Activated naive CD4-positive, alpha-beta T cell treated with anti-CD3 and anti-CD28 coated beads for 36 hours (primary cell): Measurements from ENCODE around the gene IMP4. TPM values are rescaled to one million over a fixed set of nuclear protein-coding genes. Genes with fewer than 3 reads are reported as not detected.

ENCODE experiments used
- CTCF ChIA-PET: fragments of 350-600 bp; sonication (Branson Sonifier 250); formaldehyde crosslinking; loops from one replicate; lab custom pipeline; 2021; ENCODE audit warnings: antibody characterized with exemption; lab: Charles Lee
- DNase-seq: peaks from one replicate; pipeline ENCODE4 v3.0.0-alpha.2; 2020
- H3K27ac Mint-ChIP-seq: one replicate; pipeline ENCODE4 v1.8.0; 2021; ENCODE audit warnings: mild to moderate bottlenecking, mixed read lengths
- H3K27me3 Mint-ChIP-seq: one replicate; pipeline ENCODE4 v1.8.0; 2021; ENCODE audit warnings: low read depth, mixed read lengths
- H3K36me3 Mint-ChIP-seq: one replicate; pipeline ENCODE4 v1.8.0; 2021; ENCODE audit warnings: low read depth, mixed read lengths
- H3K4me1 Mint-ChIP-seq: one replicate; pipeline ENCODE4 v1.8.0; 2021; ENCODE audit warnings: low read depth, mixed read lengths
- H3K4me3 Mint-ChIP-seq: one replicate; pipeline ENCODE4 v1.8.0; 2021; ENCODE audit warnings: mild to moderate bottlenecking, moderate library complexity, mixed read lengths
- H3K9me3 Mint-ChIP-seq: one replicate; pipeline ENCODE4 v1.8.0; 2021; ENCODE audit warnings: mixed read lengths
- intact Hi-C: fragments of 100-400 bp; cut with micrococcal nuclease; formaldehyde crosslinking; loops from one replicate; pipeline ENCODE4 v1.15.1; 2023
- total RNA-seq, 2 experiments: library from RNA; stranded (reverse); gene quantifications; one replicate each; pipeline ENCODE4 v1.2.3, GENCODE V29; 2021

The IMP4 gene
- total RNA-seq, 2 experiments from 2014 or later: 120 to 128 TPM

- CTCF ChIA-PET: no interaction called here
Measured at GRCh38 chr2:130365963-130366362, 23.3 kb downstream of the IMP4 start.

DNA sequence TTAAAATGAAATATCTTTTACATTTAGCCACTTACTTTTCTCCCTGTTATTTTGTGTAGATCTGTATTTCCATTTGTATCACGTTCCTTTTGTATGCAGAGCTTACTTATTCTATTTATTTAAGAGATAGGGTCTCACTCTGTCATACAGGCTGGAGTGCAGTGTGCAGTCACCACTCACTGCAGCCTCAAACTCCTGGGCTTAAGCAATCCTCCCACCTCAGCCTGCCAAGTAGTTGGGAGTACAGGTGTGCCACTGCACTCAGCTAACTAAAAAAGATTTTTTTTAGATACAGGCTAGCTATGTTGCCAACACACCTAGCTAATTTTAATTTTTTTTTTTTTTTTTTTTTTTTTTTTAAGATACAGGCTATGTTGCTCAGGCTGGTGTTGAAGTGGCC lies 24.0 kb downstream of the IMP4 start:
- CTCF ChIA-PET: no interaction called here
- intact Hi-C loops: no loop called here
- H3K27me3 Mint-ChIP-seq: no peaks in the 10 kb centered on the region

More at GRCh38 chr2:130365963-130366362, 23.3 kb downstream of the IMP4 start:
- Mint-ChIP-seq H3K27ac (no peak overlapping the region), H3K4me1 (peaks cover 12% of the 10 kb centered on the region), H3K4me3 (no peak overlapping the region), H3K27me3 (no peaks in the 10 kb centered on the region), H3K36me3 (peaks cover 9% of the 10 kb centered on the region), H3K9me3 (no peaks in the 10 kb centered on the region)
- no peak for DNase-seq
- intact Hi-C loops: no loop called here

DNA sequence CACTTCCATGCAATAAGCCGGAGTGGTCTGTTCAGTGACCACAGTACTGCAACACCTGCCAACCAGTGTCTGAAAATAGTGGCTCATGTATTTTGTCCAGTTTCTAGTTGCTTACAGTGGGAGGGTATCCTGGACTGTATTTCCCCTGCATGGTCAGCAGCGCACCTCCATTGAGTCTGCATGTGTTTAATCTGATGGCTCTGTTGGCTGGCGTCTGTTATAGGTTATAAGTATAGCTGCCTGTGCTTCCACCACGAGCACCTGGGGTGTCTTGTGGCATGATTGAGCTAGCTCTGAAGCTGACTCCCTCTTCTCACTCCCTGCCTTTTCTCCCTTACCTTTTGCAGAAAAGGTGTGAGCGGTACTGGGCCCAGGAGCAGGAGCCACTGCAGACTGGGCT lies 26.1 kb downstream of the IMP4 start:
- DNase-seq: no peak
- intact Hi-C loops: no loop called here
- Mint-ChIP-seq H3K4me1 (peaks cover 25% of the 10 kb centered on the region), H3K9me3 (no peaks in the 10 kb centered on the region), H3K27ac (no peak overlapping the region), H3K36me3 (peaks cover 24% of the 10 kb centered on the region), H3K4me3 (no peak overlapping the region), H3K27me3 (no peaks in the 10 kb centered on the region)
- CTCF ChIA-PET: interaction anchor here (0.6 kb wide), 1 partner anchor 22 kb away, joined by 3 read pairs; no protein-coding TSS in a partner anchor

More for the DNA sequence above, 24.0 kb downstream of the IMP4 start:
- H3K4me1 Mint-ChIP-seq: peaks cover 18% of the 10 kb centered on the region
- no peak overlapping the region for H3K27ac Mint-ChIP-seq
- no peaks in the 10 kb centered on the region for H3K9me3 Mint-ChIP-seq
- no peak for DNase-seq
- peaks cover 16% of the 10 kb centered on the region for H3K36me3 Mint-ChIP-seq
- no peak overlapping the region for H3K4me3 Mint-ChIP-seq

- intact Hi-C loops: no loop called here
- no peak for DNase-seq
- Mint-ChIP-seq H3K4me3 (no peak overlapping the region), H3K36me3 (peaks cover 27% of the 10 kb centered on the region), H3K9me3 (no peaks in the 10 kb centered on the region), H3K4me1 (peaks cover 27% of the 10 kb centered on the region), H3K27ac (no peak overlapping the region), H3K27me3 (no peaks in the 10 kb centered on the region)
- CTCF ChIA-PET: interaction anchor here (0.9 to 2.4 kb wide), 2 partner anchors 26 to 27 kb away, joined by 3 to 7 read pairs; partner anchors contain the start of gene IMP4
Measured at GRCh38 chr2:130369311-130369964, 26.7 kb downstream of the IMP4 start.

GRCh38 chr2:130369965-130370341 lies 27.3 kb downstream of the IMP4 start:
- Mint-ChIP-seq H3K27me3 (no peaks in the 10 kb centered on the region), H3K27ac (no peak overlapping the region), H3K9me3 (no peaks in the 10 kb centered on the region), H3K36me3 (peaks cover 27% of the 10 kb centered on the region), H3K4me1 (peaks cover 27% of the 10 kb centered on the region), H3K4me3 (no peak overlapping the region)
- no peak for DNase-seq
- CTCF ChIA-PET: interaction anchor here (0.9 to 2.4 kb wide), 2 partner anchors 26 to 28 kb away, joined by 3 to 7 read pairs; partner anchors contain the start of gene IMP4
- intact Hi-C loops: loop anchor here (10.0 kb wide), 3 partner anchors 355 to 1125 kb away; partner anchors contain the start of genes GPR148, MZT2A and PLEKHB2

- Mint-ChIP-seq H3K4me3 (peak overlapping the region; percentile 86), H3K27me3 (no peaks in the 10 kb centered on the region), H3K36me3 (peaks cover 30% of the 10 kb centered on the region), H3K27ac (peak overlapping the region; percentile 93), H3K9me3 (no peaks in the 10 kb centered on the region), H3K4me1 (peaks cover 29% of the 10 kb centered on the region)
- intact Hi-C loops: loop anchor here (10.0 kb wide), 3 partner anchors 354 to 1124 kb away; partner anchors contain the start of genes GPR148, MZT2A and PLEKHB2
- peak; percentile 62 for DNase-seq
- CTCF ChIA-PET: interaction anchor here (1.0 to 2.4 kb wide), 2 partner anchors 28 to 427 kb away, joined by 3 to 7 read pairs; partner anchors contain the start of gene IMP4
Measured at GRCh38 chr2:130370490-130370889, 27.8 kb downstream of the IMP4 start.

- intact Hi-C loops: loop anchor here (1.0 to 10.0 kb wide), 7 partner anchors 15 to 1123 kb away; partner anchors contain the start of genes GPR148, IMP4, MZT2A and PLEKHB2
- CTCF ChIA-PET: interaction anchor here (2.4 kb wide), 1 partner anchor 29 kb away, joined by 7 read pairs; the partner anchor contains the start of gene IMP4
- DNase-seq: no peak
- no peaks in the 10 kb centered on the region for H3K9me3 Mint-ChIP-seq
- peak overlapping the region; percentile 86 for H3K4me3 Mint-ChIP-seq
- H3K36me3 Mint-ChIP-seq: peaks cover 37% of the 10 kb centered on the region
- H3K27ac Mint-ChIP-seq: peak overlapping the region; percentile 93
- peaks cover 41% of the 10 kb centered on the region for H3K4me1 Mint-ChIP-seq
- H3K27me3 Mint-ChIP-seq: no peaks in the 10 kb centered on the region
Measured at GRCh38 chr2:130371723-130372054, 29.0 kb downstream of the IMP4 start.

GRCh38 chr2:130372055-130372832 lies 29.5 kb downstream of the IMP4 start:
- intact Hi-C loops: loop anchor here (1.0 to 10.0 kb wide), 5 partner anchors 16 to 1123 kb away; partner anchors contain the start of genes GPR148, IMP4, MZT2A and PLEKHB2
- Mint-ChIP-seq H3K9me3 (no peaks in the 10 kb centered on the region), H3K27ac (peak overlapping the region; percentile 93), H3K36me3 (peaks cover 37% of the 10 kb centered on the region), H3K27me3 (no peaks in the 10 kb centered on the region), H3K4me3 (peak overlapping the region; percentile 86), H3K4me1 (peaks cover 46% of the 10 kb centered on the region)
- CTCF ChIA-PET: interaction anchor here (0.8 to 1.4 kb wide), 5 partner anchors 10 to 30 kb away, joined by 3 to 9 read pairs (median 8); partner anchors contain the start of gene IMP4
- DNase-seq: peak; percentile 82

DNA sequence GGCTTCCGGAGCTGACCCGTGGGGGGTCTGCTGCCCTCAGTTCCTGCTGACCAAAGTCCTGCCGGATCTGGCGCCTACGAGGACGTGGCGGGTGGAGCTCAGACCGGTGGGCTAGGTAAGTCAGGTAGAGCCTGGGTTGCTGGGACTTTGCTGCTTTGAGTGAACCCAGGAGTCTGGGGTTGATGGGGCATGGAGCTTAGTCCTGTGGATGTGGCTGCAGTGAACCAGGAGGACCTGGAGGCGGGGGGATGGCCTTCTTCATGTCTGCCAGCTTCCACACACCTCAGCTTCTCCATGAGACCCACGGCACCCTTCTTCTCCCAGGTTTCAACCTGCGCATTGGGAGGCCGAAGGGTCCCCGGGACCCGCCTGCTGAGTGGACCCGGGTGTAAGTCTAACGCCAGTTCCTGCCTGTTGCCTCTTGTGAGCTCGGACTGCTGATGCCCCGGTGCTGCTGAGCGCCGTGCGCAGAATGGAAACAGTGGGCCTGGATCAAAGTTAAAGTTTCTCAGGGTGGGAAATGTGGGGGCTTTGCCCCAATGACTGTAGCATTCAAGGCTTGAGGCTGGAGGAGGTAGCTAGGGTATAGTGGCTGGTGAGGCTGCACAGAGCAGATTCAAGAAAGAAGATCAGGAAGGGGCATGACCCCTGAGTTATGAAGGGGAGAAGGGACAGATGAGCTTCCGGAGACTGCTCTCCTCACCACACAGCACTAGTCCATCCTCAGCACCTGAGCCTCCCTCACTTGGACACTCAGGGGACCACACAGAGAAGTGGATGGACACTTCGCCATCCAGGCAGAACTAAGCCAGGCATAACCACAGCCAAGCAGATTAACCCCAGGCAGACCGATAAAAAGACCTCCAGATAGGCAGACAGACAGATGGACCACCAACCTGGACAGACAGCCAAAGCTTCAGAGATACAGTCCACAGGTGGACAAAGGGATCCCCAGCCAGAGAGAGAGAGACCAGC lies 30.4 kb downstream of the IMP4 start:
- no peaks in the 10 kb centered on the region for H3K27me3 Mint-ChIP-seq
- intact Hi-C loops: loop anchor here (1.0 to 10.0 kb wide), 5 partner anchors 17 to 1122 kb away; partner anchors contain the start of genes GPR148, IMP4, MZT2A and PLEKHB2
- peak overlapping the region; percentile 82 for H3K27ac Mint-ChIP-seq
- H3K36me3 Mint-ChIP-seq: peaks cover 40% of the 10 kb centered on the region
- H3K4me3 Mint-ChIP-seq: peak overlapping the region; percentile 86
- DNase-seq: no peak
- H3K9me3 Mint-ChIP-seq: no peaks in the 10 kb centered on the region
- CTCF ChIA-PET: interaction anchor here (0.7 to 1.4 kb wide), 7 partner anchors 9 to 31 kb away, joined by 3 to 9 read pairs (median 4); partner anchors contain the start of gene IMP4
- peaks cover 52% of the 10 kb centered on the region for H3K4me1 Mint-ChIP-seq

GRCh38 chr2:130373808-130374365 lies 31.2 kb downstream of the IMP4 start:
- DNase-seq: no peak
- Mint-ChIP-seq H3K36me3 (peaks cover 40% of the 10 kb centered on the region), H3K27me3 (no peaks in the 10 kb centered on the region), H3K4me1 (peaks cover 55% of the 10 kb centered on the region), H3K27ac (no peak overlapping the region), H3K4me3 (peak overlapping the region; percentile 34), H3K9me3 (no peaks in the 10 kb centered on the region)
- intact Hi-C loops: loop anchor here (10.0 kb wide), 3 partner anchors 351 to 1121 kb away; partner anchors contain the start of genes GPR148, MZT2A and PLEKHB2
- CTCF ChIA-PET: interaction anchor here (0.6 to 1.4 kb wide), 6 partner anchors 8 to 32 kb away, joined by 3 to 9 read pairs (median 4); partner anchors contain the start of gene IMP4
